ENCODE measurements around the gene ARMC12.
"Not testable (repeated sequence)": the region's sequence is repeated elsewhere in the genome, so short reads cannot be mapped to it uniquely, and the experiment has no call there.

ARMC12 gene

GRCh38 chr6:35736982-35737412 lies at the start of gene ARMC12:
Gene ARMC12, plus strand, starts transcription at chr6:35737032. Its CDS starts 77 bp downstream, at chr6:35737109.
- in situ Hi-C loops (cut with HindIII; ENCODE audit: low sequenced_read_pairs), result loop anchor here (25.0 kb wide), 1 partner anchor 175 kb away; no protein-coding TSS in a partner anchor

- in situ Hi-C loops (cut with HindIII; ENCODE audit: low sequenced_read_pairs), result no loop called here
These were observed 48.9 kb upstream of the ARMC12 start for GRCh38 chr6:35687658-35688604.

GRCh38 chr6:35688605-35689322 lies 48.1 kb upstream of the ARMC12 start, which contains the start of gene FKBP5:
Gene FKBP5, minus strand, starts transcription at chr6:35688915. Its CDS starts 46,091 bp downstream, at chr6:35642824.
- in situ Hi-C loops (cut with HindIII; ENCODE audit: low sequenced_read_pairs), result no loop called here

GRCh38 chr6:35690006-35690405 lies 46.8 kb upstream of the ARMC12 start:
- in situ Hi-C loops (cut with HindIII; ENCODE audit: low sequenced_read_pairs), result not testable (repeated sequence)

- in situ Hi-C loops (cut with HindIII; ENCODE audit: low sequenced_read_pairs), result no loop called here
These were observed 46.3 kb upstream of the ARMC12 start for GRCh38 chr6:35690484-35690883.

- in situ Hi-C loops (cut with HindIII; ENCODE audit: low sequenced_read_pairs), result no loop called here
These were observed 45.6 kb upstream of the ARMC12 start for GRCh38 chr6:35691027-35691824.

GRCh38 chr6:35694462-35694861 lies 42.4 kb upstream of the ARMC12 start:
- in situ Hi-C loops (cut with HindIII; ENCODE audit: low sequenced_read_pairs), result no loop called here

GRCh38 chr6:35698430-35698829 lies 38.4 kb upstream of the ARMC12 start:
- in situ Hi-C loops (cut with HindIII; ENCODE audit: low sequenced_read_pairs), result not testable (repeated sequence)

GRCh38 chr6:35698858-35699257 lies 38.0 kb upstream of the ARMC12 start:
- in situ Hi-C loops (cut with HindIII; ENCODE audit: low sequenced_read_pairs), result no loop called here

- in situ Hi-C loops (cut with HindIII; ENCODE audit: low sequenced_read_pairs), result no loop called here
These were observed 33.3 kb upstream of the ARMC12 start for GRCh38 chr6:35703554-35703953.

GRCh38 chr6:35706468-35706867 lies 30.4 kb upstream of the ARMC12 start:
- in situ Hi-C loops (cut with HindIII; ENCODE audit: low sequenced_read_pairs), result no loop called here

- in situ Hi-C loops (cut with HindIII; ENCODE audit: low sequenced_read_pairs), result no loop called here
These were observed 29.0 kb upstream of the ARMC12 start for GRCh38 chr6:35707714-35708407.

GRCh38 chr6:35708585-35708984 lies 28.2 kb upstream of the ARMC12 start:
- in situ Hi-C loops (cut with HindIII; ENCODE audit: low sequenced_read_pairs), result no loop called here

- in situ Hi-C loops (cut with HindIII; ENCODE audit: low sequenced_read_pairs), result no loop called here
These were observed 26.5 kb upstream of the ARMC12 start for GRCh38 chr6:35710241-35710847.

GRCh38 chr6:35711731-35712130 lies 25.1 kb upstream of the ARMC12 start:
- in situ Hi-C loops (cut with HindIII; ENCODE audit: low sequenced_read_pairs), result no loop called here

- in situ Hi-C loops (cut with HindIII; ENCODE audit: low sequenced_read_pairs), result no loop called here
These were observed 23.6 kb upstream of the ARMC12 start for GRCh38 chr6:35713006-35713767.

- in situ Hi-C loops (cut with HindIII; ENCODE audit: low sequenced_read_pairs), result no loop called here
These were observed 20.0 kb upstream of the ARMC12 start for GRCh38 chr6:35716798-35717197.

GRCh38 chr6:35717449-35718374 lies 19.1 kb upstream of the ARMC12 start:
- in situ Hi-C loops (cut with HindIII; ENCODE audit: low sequenced_read_pairs), result no loop called here
